SH-SY5Y (cell line): ENCODE results near the gene EYA2.

ENCODE experiments used
- GATA2 ChIP-seq: IDR thresholded peaks from 2 replicates; pipeline ENCODE4 v1.6.1; 2011; ENCODE audit warnings: mild to moderate bottlenecking, low read depth, low read length
- GATA3 ChIP-seq: IDR thresholded peaks from 2 replicates; pipeline ENCODE4 v1.6.1; 2011; ENCODE audit warnings: low read depth, mild to moderate bottlenecking, low read length, moderate library complexity

Gene EYA2

GRCh38 chr20:47211036-47211435 is 316.4 kb downstream of the EYA2 start:
- TF ChIP-seq GATA3 (no peak), GATA2 (no peak)

- no peak for TF ChIP-seq GATA2
- no peak for TF ChIP-seq GATA3
Observed at GRCh38 chr20:47212606-47213207, 318.1 kb downstream of the EYA2 start.

- no peak for TF ChIP-seq GATA3
- TF ChIP-seq GATA2: no peak
Observed at GRCh38 chr20:47213966-47214365, 319.3 kb downstream of the EYA2 start.

GRCh38 chr20:47215653-47216397 is 321.2 kb downstream of the EYA2 start:
- TF ChIP-seq GATA3: no peak
- no peak for TF ChIP-seq GATA2

GRCh38 chr20:47216819-47217410 is 322.3 kb downstream of the EYA2 start:
- TF ChIP-seq GATA3 (no peak), GATA2 (no peak)

- no peak for TF ChIP-seq GATA2
- TF ChIP-seq GATA3: no peak
Observed at GRCh38 chr20:47217482-47218446, 323.1 kb downstream of the EYA2 start.

GRCh38 chr20:47220161-47220582 is 325.5 kb downstream of the EYA2 start:
- TF ChIP-seq GATA3 (no peak), GATA2 (no peak)

- TF ChIP-seq GATA3 (no peak), GATA2 (no peak)
Observed at GRCh38 chr20:47221036-47221625, 326.5 kb downstream of the EYA2 start.

GRCh38 chr20:47222468-47223119 is 328.0 kb downstream of the EYA2 start:
- no peak for TF ChIP-seq GATA3

GRCh38 chr20:47223896-47224295 is 329.3 kb downstream of the EYA2 start:
- no peak for TF ChIP-seq GATA2
- no peak for TF ChIP-seq GATA3

GRCh38 chr20:47224300-47224791 is 329.7 kb downstream of the EYA2 start:
- TF ChIP-seq GATA3 (no peak), GATA2 (no peak)

- TF ChIP-seq GATA2: no peak
- TF ChIP-seq GATA3: no peak
Observed at GRCh38 chr20:47224857-47225256, 330.2 kb downstream of the EYA2 start.

- TF ChIP-seq GATA2 (no peak), GATA3 (no peak)
Observed at GRCh38 chr20:47225458-47225857, 330.8 kb downstream of the EYA2 start.
